IMR-90 (cell line): ENCODE measurements around the gene MYOCD.

ENCODE experiments used
- CHD1 ChIP-seq: IDR thresholded peaks from 2 replicates; pipeline ENCODE4 v1.6.1; 2012; ENCODE audit warnings: low read depth, low read length, improper control_type of control experiment
- CTCF ChIP-seq: conservative IDR thresholded peaks from 2 replicates; pipeline ENCODE4 v1.5.1; 2012; ENCODE audit warnings: mild to moderate bottlenecking, low read depth, low read length, improper control_type of control experiment
- MXI1 ChIP-seq: IDR thresholded peaks from 2 replicates; pipeline ENCODE4 v1.6.1; 2012; ENCODE audit warnings: low read depth, mild to moderate bottlenecking, low read length, moderate library complexity, borderline replicate concordance
- RAD21 ChIP-seq: IDR thresholded peaks from 2 replicates; pipeline ENCODE4 v1.6.1; 2012; ENCODE audit warnings: low read length, improper control_type of control experiment
- RCOR1 ChIP-seq: IDR thresholded peaks from 2 replicates; pipeline ENCODE4 v1.6.1; 2012; ENCODE audit warnings: mild to moderate bottlenecking, low read length, improper control_type of control experiment; ENCODE audit not compliant: insufficient replicate concordance

- no peak for TF ChIP-seq CTCF
- no peak for TF ChIP-seq RAD21
- no peak for TF ChIP-seq MXI1
- no peak for TF ChIP-seq CHD1
- TF ChIP-seq RCOR1: no peak
Observed at GRCh38 chr17:12790249-12791106, 124.8 kb downstream of the MYOCD start.
